Hepatocyte (in vitro differentiated cells): ENCODE results near the gene KIF3A. TPM values are rescaled to one million over a fixed set of nuclear protein-coding genes. Genes with fewer than 3 reads are reported as not detected.

ENCODE experiments used
- DNase-seq: peaks from one replicate; pipeline ENCODE4 v3.0.0-alpha.2; 2016; ENCODE audit warnings: low spot score
- H2AFZ ChIP-seq: fragments of 200-600 bp; sonication (generic); 2 replicates; pipeline ENCODE4 v1.6.0; 2016; ENCODE audit warnings: antibody characterized with exemption, mild to moderate bottlenecking
- H3K27ac ChIP-seq: fragments of 200-600 bp; sonication (generic); 2 replicates; pipeline ENCODE4 v1.5.1; 2016; ENCODE audit warnings: mild to moderate bottlenecking
- H3K27me3 ChIP-seq: fragments of 200-600 bp; sonication (generic); 2 replicates; pipeline ENCODE4 v1.6.1; 2016
- H3K36me3 ChIP-seq: fragments of 200-600 bp; sonication (generic); replicated peaks from 2 replicates; pipeline ENCODE4 v1.5.1; 2016; ENCODE audit warnings: low read depth; ENCODE audit not compliant: insufficient read depth
- H3K4me1 ChIP-seq: fragments of 200-600 bp; sonication (generic); 2 replicates; pipeline ENCODE4 v1.5.1; 2016; ENCODE audit warnings: mild to moderate bottlenecking, moderate library complexity; ENCODE audit not compliant: insufficient read depth
- H3K4me2 ChIP-seq: fragments of 200-600 bp; sonication (generic); 2 replicates; pipeline ENCODE4 v1.6.0; 2016
- H3K4me3 ChIP-seq: fragments of 200-600 bp; sonication (generic); 2 replicates; pipeline ENCODE4 v1.5.1; 2016; ENCODE audit warnings: mild to moderate bottlenecking
- H3K79me2 ChIP-seq: fragments of 200-600 bp; sonication (generic); 2 replicates; pipeline ENCODE4 v1.6.0; 2017; ENCODE audit warnings: mild to moderate bottlenecking
- H3K9me2 ChIP-seq: fragments of 200-600 bp; sonication (generic); replicated peaks from 2 replicates; pipeline ENCODE4 v1.6.0; 2017; ENCODE audit warnings: mild to moderate bottlenecking; ENCODE audit not compliant: insufficient read depth
- H3K9me3 ChIP-seq: fragments of 200-600 bp; sonication (generic); 2 replicates; pipeline ENCODE4 v1.5.1; 2016; ENCODE audit warnings: low read depth, mild to moderate bottlenecking
- H4K20me1 ChIP-seq: fragments of 200-600 bp; sonication (generic); 2 replicates; pipeline ENCODE4 v1.6.0; 2016; ENCODE audit warnings: mild to moderate bottlenecking; ENCODE audit not compliant: insufficient read depth, poor library complexity, severe bottlenecking
- CTCF ChIP-seq: fragments of 200-600 bp; sonication (generic); IDR thresholded peaks from 2 replicates; pipeline ENCODE4 v1.5.1; 2016; ENCODE audit warnings: antibody characterized with exemption, mild to moderate bottlenecking; ENCODE audit not compliant: poor library complexity
- EZH2 ChIP-seq: fragments of 200-600 bp; sonication (generic); IDR thresholded peaks from 2 replicates; pipeline ENCODE4 v1.6.1; 2016; ENCODE audit warnings: antibody characterized with exemption, mild to moderate bottlenecking, borderline replicate concordance
- EZH2phosphoT487 ChIP-seq: fragments of 200-600 bp; sonication (generic); IDR thresholded peaks from one replicate; pipeline ENCODE4 v1.6.1; 2018; ENCODE audit warnings: antibody characterized with exemption, mild to moderate bottlenecking, low read depth, moderate library complexity; ENCODE audit not compliant: unreplicated experiment, severe bottlenecking
- WGBS: methylation state at CpG from one replicate; pipeline ENCODE4 v1.1.6; 2016; ENCODE audit warnings: low lambda C conversion rate; ENCODE audit errors: missing lambda C conversion rate; 5-methylcytosine and 5-hydroxymethylcytosine counted together
- polyA plus RNA-seq: library from polyadenylated mRNA; unstranded; fragments of >200 nt; fragmentation: Nextera tagmentation; extraction: Ambion mirVana; gene quantifications from 2 replicates; pipeline ENCODE4 v1.2.1, GENCODE V29; 2016
- total RNA-seq: library from RNA; depleted of rRNA; stranded (reverse); fragments of >200 nt; gene quantifications from 2 replicates; pipeline ENCODE4 v1.2.3, GENCODE V29; 2014

The KIF3A gene
- total and polyA plus RNA-seq, 2 experiments from 2014 or later: 9.2 to 12.6 TPM

GRCh38 chr5:132687995-132688394 is 49.4 kb downstream of the KIF3A start:
- no peaks in the 10 kb centered on the region for H3K9me3 ChIP-seq
- H3K9me2 ChIP-seq: no peaks in the 10 kb centered on the region
- no peak overlapping the region for H3K27ac ChIP-seq
- H3K4me2 ChIP-seq: no peak overlapping the region
- no peak overlapping the region for H2AFZ ChIP-seq
- DNase-seq: no peak
- H3K4me1 ChIP-seq: no peaks in the 10 kb centered on the region
- no peaks in the 10 kb centered on the region for H4K20me1 ChIP-seq
- no peaks in the 10 kb centered on the region for H3K27me3 ChIP-seq
- no peaks in the 10 kb centered on the region for H3K36me3 ChIP-seq
- no peak overlapping the region for H3K4me3 ChIP-seq
- TF ChIP-seq EZH2phosphoT487 (no peak), EZH2 (no peak), CTCF (no peak)
- H3K79me2 ChIP-seq: no peaks in the 10 kb centered on the region
- 93% methylated on average over 5 of the region's 5 CpGs for WGBS

- Histone ChIP-seq H3K9me2 (no peaks in the 10 kb centered on the region), H2AFZ (no peak overlapping the region), H3K9me3 (no peaks in the 10 kb centered on the region), H3K36me3 (no peaks in the 10 kb centered on the region), H3K4me3 (no peak overlapping the region), H3K27me3 (no peaks in the 10 kb centered on the region), H3K27ac (no peak overlapping the region), H3K4me1 (no peaks in the 10 kb centered on the region), H3K4me2 (no peak overlapping the region), H3K79me2 (no peaks in the 10 kb centered on the region), H4K20me1 (no peaks in the 10 kb centered on the region)
- no peak for TF ChIP-seq EZH2phosphoT487
- no peak for TF ChIP-seq EZH2
- no peak for TF ChIP-seq CTCF
- 93% methylated on average over 3 of the region's 3 CpGs for WGBS
- no peak for DNase-seq
These were observed 51.2 kb downstream of the KIF3A start for GRCh38 chr5:132686193-132686592.

GRCh38 chr5:132684922-132685720 is 52.2 kb downstream of the KIF3A start:
- Histone ChIP-seq H3K4me3 (no peak overlapping the region), H3K27me3 (no peaks in the 10 kb centered on the region), H3K27ac (no peak overlapping the region), H3K9me3 (no peaks in the 10 kb centered on the region), H4K20me1 (no peaks in the 10 kb centered on the region), H3K36me3 (no peaks in the 10 kb centered on the region), H3K9me2 (no peaks in the 10 kb centered on the region), H3K4me1 (no peaks in the 10 kb centered on the region), H3K79me2 (no peaks in the 10 kb centered on the region), H3K4me2 (no peak overlapping the region), H2AFZ (no peak overlapping the region)
- DNase-seq: no peak
- 95% methylated on average over 12 of the region's 12 CpGs for WGBS
- no peak for TF ChIP-seq CTCF
- TF ChIP-seq EZH2: no peak
- TF ChIP-seq EZH2phosphoT487: no peak
